Lower leg skin (tissue), 3 donors: ENCODE measurements around the gene CDX1.

Experiments
- POLR2A ChIP-seq, 2 donors: fragments of 450-650 bp; IDR thresholded peaks; one replicate each; pipeline ENCODE4 v1.6.1; 2016 to 2017; ENCODE audit warnings: antibody characterized with exemption in 2 of 2, mild to moderate bottlenecking in 1 of 2, moderate library complexity in 1 of 2
- TF ChIP-seq, protein P1 (sequence below), 3 donors: fragments of 450-650 bp; IDR thresholded peaks; one replicate each; pipeline ENCODE4 v1.5.1; 2016; ENCODE audit warnings: antibody characterized with exemption in 3 of 3, mild to moderate bottlenecking in 3 of 3, moderate library complexity in 2 of 3

DNA sequence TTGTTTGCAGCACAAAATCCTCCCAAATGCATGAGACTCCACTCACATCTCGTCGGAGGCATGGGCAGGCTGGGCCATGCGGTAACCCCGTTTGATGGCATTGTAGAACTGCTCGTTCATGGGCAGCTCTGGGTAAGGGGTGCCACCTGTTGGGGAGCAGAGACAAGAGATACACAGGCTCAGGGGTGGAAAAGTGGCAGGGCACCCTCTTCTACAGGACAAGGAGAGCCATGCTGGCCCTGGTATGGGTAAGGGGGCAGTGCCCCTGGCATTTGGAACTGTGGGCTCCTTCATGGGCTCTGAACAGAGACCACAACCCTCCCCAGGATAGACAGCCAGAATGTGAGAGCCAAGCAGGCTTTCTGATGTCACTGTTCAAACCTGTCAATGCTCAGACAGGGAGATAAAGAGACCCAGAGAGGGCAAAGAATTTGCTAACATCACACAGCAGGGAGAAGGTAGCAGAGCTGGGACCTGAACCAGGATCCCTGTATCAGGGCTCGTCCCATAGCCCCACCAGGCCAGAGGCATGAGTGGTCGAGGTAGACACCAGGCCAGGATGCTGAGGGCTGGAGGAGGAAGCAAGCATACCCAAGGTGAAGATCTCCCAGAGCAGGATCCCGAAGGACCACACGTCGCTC, 47.0 kb upstream of the CDX1 start:
- no peak for TF ChIP-seq POLR2A (IDR thresholded peaks at IDR 0.05)
- TF ChIP-seq, protein P1, sequence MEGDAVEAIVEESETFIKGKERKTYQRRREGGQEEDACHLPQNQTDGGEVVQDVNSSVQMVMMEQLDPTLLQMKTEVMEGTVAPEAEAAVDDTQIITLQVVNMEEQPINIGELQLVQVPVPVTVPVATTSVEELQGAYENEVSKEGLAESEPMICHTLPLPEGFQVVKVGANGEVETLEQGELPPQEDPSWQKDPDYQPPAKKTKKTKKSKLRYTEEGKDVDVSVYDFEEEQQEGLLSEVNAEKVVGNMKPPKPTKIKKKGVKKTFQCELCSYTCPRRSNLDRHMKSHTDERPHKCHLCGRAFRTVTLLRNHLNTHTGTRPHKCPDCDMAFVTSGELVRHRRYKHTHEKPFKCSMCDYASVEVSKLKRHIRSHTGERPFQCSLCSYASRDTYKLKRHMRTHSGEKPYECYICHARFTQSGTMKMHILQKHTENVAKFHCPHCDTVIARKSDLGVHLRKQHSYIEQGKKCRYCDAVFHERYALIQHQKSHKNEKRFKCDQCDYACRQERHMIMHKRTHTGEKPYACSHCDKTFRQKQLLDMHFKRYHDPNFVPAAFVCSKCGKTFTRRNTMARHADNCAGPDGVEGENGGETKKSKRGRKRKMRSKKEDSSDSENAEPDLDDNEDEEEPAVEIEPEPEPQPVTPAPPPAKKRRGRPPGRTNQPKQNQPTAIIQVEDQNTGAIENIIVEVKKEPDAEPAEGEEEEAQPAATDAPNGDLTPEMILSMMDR (IDR thresholded peaks at IDR 0.05) = no peak
